PFSK-1 (cell line): ENCODE measurements around the gene ZNF747.

Experiments used
- POLR2AphosphoS5 ChIP-seq: IDR thresholded peaks from 2 replicates; pipeline ENCODE4 v1.6.1; 2012; ENCODE audit warnings: low read depth, mild to moderate bottlenecking, control low read depth, low read length, moderate library complexity
- REST ChIP-seq, 2 experiments: IDR thresholded peaks; 2 replicates each; pipeline versions ENCODE4 v1.6.1 to v1.8.0; 2011 to 2012; ENCODE audit warnings: low read depth in 2 of 2, low read length in 2 of 2, control low read depth in 1 of 2, inconsistent platforms in 1 of 2, mild to moderate bottlenecking in 1 of 2, moderate library complexity in 1 of 2; ENCODE audit not compliant: insufficient read depth in 1 of 2

GRCh38 chr16:30533146-30533522 lies 1.5 kb downstream of the ZNF747 start:
- TF ChIP-seq POLR2AphosphoS5 (no peak), REST (IDR thresholded peaks at IDR 0.05; ENCODE audit: insufficient read depth in 1 of 2, low read depth in 2 of 2, low read length in 2 of 2) (no peak)
